Epithelial cell of esophagus (primary cell): ENCODE results near the gene BBOX1.

Experiments used
- DNase-seq: peaks from one replicate; pipeline ENCODE4 v3.0.0; 2010; ENCODE audit warnings: low read depth
- H3K4me3 ChIP-seq: 2 replicates; pipeline ENCODE4 v1.5.1; 2011; ENCODE audit warnings: mild to moderate bottlenecking, low read length, control low read depth
- CTCF ChIP-seq: IDR thresholded peaks from 2 replicates; pipeline ENCODE4 v1.5.1; 2011; ENCODE audit warnings: low read depth, mild to moderate bottlenecking, low read length, control low read depth, inconsistent platforms; ENCODE audit not compliant: insufficient read depth; ENCODE audit errors: missing control alignments

BBOX1 gene

DNA sequence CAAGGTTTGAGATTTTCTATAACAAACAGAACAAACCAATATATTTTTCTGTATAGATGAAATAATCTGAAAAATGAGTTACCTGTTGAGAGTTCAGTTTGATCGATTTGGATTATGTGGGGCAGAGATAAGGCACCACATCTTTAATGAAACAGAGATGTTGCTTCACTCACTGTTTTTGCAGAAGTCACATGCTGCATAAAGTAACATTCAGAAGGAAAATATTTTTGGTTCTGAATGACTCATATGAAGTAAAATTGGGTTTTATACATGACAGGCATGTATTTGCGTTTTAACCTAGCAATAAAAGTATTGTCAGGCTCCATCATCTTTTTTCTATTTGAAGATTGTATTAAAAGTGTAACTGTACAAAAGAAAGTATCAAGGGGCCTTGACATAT lies 77.8 kb downstream of the BBOX1 start:
- H3K4me3 ChIP-seq, result no peak overlapping the region
- no peak for TF ChIP-seq CTCF
- DNase-seq, result no peak

- no peak for DNase-seq
- TF ChIP-seq CTCF, result no peak
- H3K4me3 ChIP-seq, result no peak overlapping the region
Observed at GRCh38 chr11:27118949-27119348, 78.3 kb downstream of the BBOX1 start.

DNA sequence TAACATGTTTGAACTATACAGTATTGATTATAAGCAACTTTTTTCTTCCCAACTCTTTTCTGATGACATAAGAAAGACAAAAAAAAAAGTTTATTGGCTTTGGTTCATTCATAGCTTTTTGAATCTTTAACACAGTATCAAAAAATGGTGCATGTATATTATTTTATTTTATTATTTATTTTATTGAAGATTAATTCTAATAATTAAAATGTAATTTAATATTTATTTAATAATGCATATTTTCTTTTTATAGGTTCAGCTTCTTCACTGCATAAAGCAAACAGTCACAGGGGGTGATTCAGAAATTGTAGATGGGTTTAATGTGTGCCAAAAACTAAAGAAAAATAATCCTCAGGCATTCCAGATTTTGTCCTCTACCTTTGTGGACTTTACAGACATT lies 78.8 kb downstream of the BBOX1 start:
- TF ChIP-seq CTCF, result no peak
- no peak for DNase-seq
- no peak overlapping the region for H3K4me3 ChIP-seq

- DNase-seq, result no peak
- no peak overlapping the region for H3K4me3 ChIP-seq
- TF ChIP-seq CTCF, result no peak
Observed at GRCh38 chr11:27120211-27120610, 79.6 kb downstream of the BBOX1 start.

DNA sequence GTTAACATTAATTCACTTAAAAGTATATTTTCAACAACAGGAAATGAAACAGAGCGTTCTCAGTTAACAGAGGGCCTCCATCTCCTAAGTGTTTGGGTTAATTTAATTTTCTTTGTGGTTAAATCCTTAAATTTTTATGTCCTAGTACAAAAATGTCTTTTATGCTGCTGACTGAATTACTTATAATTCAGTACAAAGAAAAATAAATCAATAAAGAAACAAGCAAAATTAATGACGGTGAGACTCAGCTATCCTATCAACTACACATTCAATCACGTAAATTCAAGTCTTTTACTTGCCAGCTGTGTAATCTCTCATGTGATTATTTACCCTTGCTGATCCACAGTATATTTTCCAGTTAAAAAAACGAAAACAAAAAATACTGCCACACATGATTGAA lies 81.4 kb downstream of the BBOX1 start:
- H3K4me3 ChIP-seq, result no peak overlapping the region
- TF ChIP-seq CTCF, result no peak
- no peak for DNase-seq

DNA sequence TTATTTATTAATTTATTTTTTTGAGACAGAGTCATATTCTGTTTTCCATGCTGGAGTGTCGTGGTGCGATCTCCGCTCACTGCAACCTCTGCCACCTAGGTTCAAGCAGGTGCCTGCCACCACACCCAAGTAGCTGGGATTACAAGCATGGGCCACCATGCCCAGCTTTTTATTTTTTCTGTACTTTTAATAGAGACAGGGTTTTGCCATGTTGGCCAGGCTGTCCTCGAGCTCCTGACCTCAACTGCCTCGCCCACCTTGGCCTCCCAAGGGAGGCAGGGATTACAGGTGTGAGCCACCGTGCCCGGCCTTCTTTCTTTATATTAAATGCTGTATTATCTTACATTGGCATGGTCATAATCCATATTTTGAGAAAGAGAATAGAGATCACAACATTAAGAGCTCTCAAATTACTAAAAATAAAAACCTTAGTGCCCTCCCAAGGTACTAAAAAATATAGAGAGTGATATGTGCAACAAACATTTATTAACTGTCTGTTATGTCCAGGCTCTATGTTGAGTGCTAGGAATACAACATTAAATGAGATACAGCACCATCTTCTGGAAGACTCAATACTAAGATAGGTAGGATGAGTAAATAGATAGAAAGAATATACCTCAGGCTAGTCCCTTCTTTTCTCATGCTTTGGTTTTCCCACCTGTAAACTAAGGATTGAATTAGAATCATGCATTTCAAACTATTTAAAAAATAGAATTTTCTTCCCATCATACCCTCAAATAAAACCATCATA lies 84.1 kb downstream of the BBOX1 start:
- peak; percentile 53 for DNase-seq
- TF ChIP-seq CTCF, result peak; percentile 37
- no peak overlapping the region for H3K4me3 ChIP-seq

DNA sequence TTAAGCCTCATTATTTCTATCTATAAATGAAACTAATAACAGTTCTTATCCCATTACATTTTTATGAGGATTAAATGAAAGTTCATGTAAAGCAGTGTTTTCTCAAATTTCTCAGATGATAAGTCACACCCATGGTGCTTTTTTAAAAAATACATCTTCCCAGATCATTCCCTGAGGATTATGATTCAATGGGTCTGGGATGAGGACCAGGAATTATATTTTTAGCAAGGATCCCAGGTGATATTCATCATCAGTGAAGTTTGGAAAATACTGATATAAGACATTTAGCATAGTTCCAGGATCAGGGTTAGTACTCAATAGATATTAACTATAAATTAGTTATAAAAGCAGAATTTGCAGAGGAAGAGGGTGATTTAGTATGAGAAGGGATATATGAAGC lies 89.1 kb downstream of the BBOX1 start:
- no peak overlapping the region for H3K4me3 ChIP-seq
- DNase-seq, result no peak
- no peak for TF ChIP-seq CTCF
